ENCODE results near the gene AFF4.

DNA sequence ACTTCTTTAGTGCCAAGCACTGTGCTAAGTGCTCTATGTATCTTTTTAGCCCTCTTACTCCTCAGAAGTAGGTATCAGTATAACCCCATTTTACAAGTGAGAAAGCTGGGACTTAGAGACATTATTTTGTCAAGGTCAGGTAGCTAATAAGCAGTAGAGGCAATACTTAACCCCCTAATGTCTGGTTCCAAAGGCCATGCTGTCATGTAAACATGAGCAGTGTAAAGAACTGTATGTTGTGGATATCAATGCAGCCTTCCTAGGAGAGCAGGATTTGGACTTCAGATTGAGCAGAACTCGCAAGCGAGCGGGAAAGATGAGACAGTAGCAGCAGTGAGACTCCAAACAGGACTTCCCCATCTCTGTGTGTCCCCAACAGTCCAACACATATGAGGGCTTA lies 129.4 kb downstream of the AFF4 start:
- no peak for TF ChIP-seq CTCF (conservative IDR thresholded peaks at IDR 0.05; ENCODE audit: low read depth, low read length)
- TF ChIP-seq RCOR1 (IDR thresholded peaks at IDR 0.05; ENCODE audit: insufficient replicate concordance, low read length), result no peak
- TF ChIP-seq USF2 (IDR thresholded peaks at IDR 0.05; ENCODE audit: low read depth, low read length), result no peak
- TF ChIP-seq CEBPB (IDR thresholded peaks at IDR 0.05; ENCODE audit: low read depth, low read length), result no peak
- no peak for TF ChIP-seq FOS (IDR thresholded peaks at IDR 0.05; ENCODE audit: low read depth, low read length)
- TF ChIP-seq POLR2A (IDR thresholded peaks at IDR 0.05; ENCODE audit: low read depth, low read length), result no peak
